PFSK-1 (cell line): ENCODE data around the gene LPAR1.

Experiments
- FOXP2 ChIP-seq: optimal IDR thresholded peaks from 2 replicates; pipeline ENCODE3; 2011; ENCODE audit warnings: borderline replicate concordance, control low read depth, inconsistent platforms; ENCODE audit not compliant: insufficient read depth; ENCODE audit errors: extremely low read length, extremely low read depth
- POLR2AphosphoS5 ChIP-seq: IDR thresholded peaks from 2 replicates; pipeline ENCODE4 v1.6.1; 2012; ENCODE audit warnings: low read depth, mild to moderate bottlenecking, control low read depth, low read length, moderate library complexity
- REST ChIP-seq, 2 experiments: IDR thresholded peaks; 2 replicates each; pipeline versions ENCODE4 v1.6.1 to v1.8.0; 2011 to 2012; ENCODE audit warnings: low read depth in 2 of 2, low read length in 2 of 2, control low read depth in 1 of 2, inconsistent platforms in 1 of 2, mild to moderate bottlenecking in 1 of 2, moderate library complexity in 1 of 2; ENCODE audit not compliant: insufficient read depth in 1 of 2
- SIN3A ChIP-seq: IDR thresholded peaks from 2 replicates; pipeline ENCODE4 v1.6.1; 2012; ENCODE audit warnings: mild to moderate bottlenecking, low read length, moderate library complexity, borderline replicate concordance; ENCODE audit not compliant: insufficient read depth
- TAF1 ChIP-seq: IDR thresholded peaks from 2 replicates; pipeline ENCODE4 v1.6.1; 2012; ENCODE audit warnings: low read length, control low read depth, borderline replicate concordance; ENCODE audit not compliant: insufficient read depth

DNA sequence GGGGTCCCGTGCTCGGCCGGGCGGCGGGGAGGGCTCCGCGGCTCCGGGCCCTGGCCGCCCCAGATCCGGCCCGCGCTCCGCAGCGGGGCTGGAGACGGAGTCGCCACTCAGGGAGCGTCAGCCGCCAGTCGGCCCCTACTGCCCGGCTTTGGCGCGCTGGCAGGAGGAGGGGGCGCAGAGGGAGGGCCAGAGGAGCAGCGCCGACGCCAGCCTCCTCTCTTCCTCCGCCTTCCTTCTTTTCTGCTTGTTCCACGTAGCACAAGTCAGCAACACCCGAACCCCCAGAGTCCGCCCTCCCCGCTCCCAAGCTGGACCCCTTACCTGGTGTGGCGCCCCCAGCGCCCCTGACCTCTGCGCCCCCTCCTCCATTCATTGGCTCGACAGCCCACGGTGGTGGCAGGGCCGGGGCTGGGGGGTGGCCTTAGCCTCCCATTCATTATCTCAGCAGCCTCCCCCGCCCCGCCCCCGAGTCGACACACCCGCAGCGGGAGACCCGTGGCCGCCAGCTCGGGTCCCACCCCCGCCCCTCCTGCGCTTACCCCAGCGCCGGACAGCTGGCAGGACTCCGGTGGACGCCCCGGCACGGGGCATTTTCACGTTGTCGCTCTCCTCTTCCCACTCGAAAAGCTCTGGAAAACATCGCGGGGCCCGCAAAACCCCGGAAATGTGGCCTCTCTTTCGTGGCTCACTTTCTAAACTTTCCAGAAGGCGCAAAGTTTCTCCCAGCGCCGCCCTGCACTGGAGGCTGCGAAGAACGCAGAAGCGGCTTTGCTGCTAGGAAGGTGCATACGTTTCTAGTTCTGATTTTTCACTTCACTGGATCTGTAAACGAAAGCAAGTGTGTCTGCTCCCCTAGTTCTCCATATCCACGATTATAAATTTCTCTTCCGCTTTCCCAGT lies at the start of gene LPAR1:
- TF ChIP-seq REST (IDR thresholded peaks at IDR 0.05; ENCODE audit: insufficient read depth in 1 of 2, low read depth in 2 of 2, low read length in 2 of 2): no peak
- TF ChIP-seq POLR2AphosphoS5: no peak
- no peak for TF ChIP-seq TAF1
- no peak for TF ChIP-seq FOXP2
- TF ChIP-seq SIN3A: no peak
